Right cardiac atrium (tissue), 5 donors: ENCODE measurements around the gene LETMD1. TPM values are rescaled to one million over a fixed set of nuclear protein-coding genes. Genes with fewer than 3 reads are reported as not detected.

Source experiments
- ATAC-seq, 2 donors: fragments of 200-7000 bp; cut with Tn5 transposase; one replicate each; pipeline versions ENCODE4 v1.8.0 to v1.9.1; 2020; ENCODE audit warnings: moderate library complexity in 2 of 2, mild to moderate bottlenecking in 1 of 2
- DNase-seq, 3 donors: peaks; one replicate each; pipeline ENCODE4 v3.0.0-alpha.2; 2020
- H3K27ac ChIP-seq: one replicate; pipeline ENCODE4 v1.5.1; 2013; ENCODE audit warnings: mild to moderate bottlenecking, low read length, control low read depth, moderate library complexity
- H3K27me3 ChIP-seq: one replicate; pipeline ENCODE4 v1.6.1; 2013; ENCODE audit not compliant: control insufficient read depth, insufficient read depth
- H3K4me1 ChIP-seq: one replicate; pipeline ENCODE4 v1.6.1; 2013; ENCODE audit warnings: low read length; ENCODE audit not compliant: control insufficient read depth, insufficient read depth
- H3K4me3 ChIP-seq: one replicate; pipeline ENCODE4 v1.5.1; 2013; ENCODE audit warnings: low read length, control low read depth
- H3K9me3 ChIP-seq: one replicate; pipeline ENCODE4 v1.6.1; 2013; ENCODE audit warnings: low read length; ENCODE audit not compliant: control insufficient read depth
- WGBS: extraction: QIAGEN DNeasy Blood & Tissue Kit; methylation state at CpG from one replicate; pipeline ENCODE4 v1.1.7; 2013; 5-methylcytosine and 5-hydroxymethylcytosine counted together
- intact Hi-C, 4 donors: fragments of 100-400 bp; cut with DNase I; formaldehyde crosslinking; loops; one replicate each; pipeline versions ENCODE4 v1.11.0 to v1.14.0; 2022 to 2023
- polyA plus RNA-seq: library from polyadenylated mRNA; stranded (reverse); fragments of 200-250 nt; gene quantifications from one replicate; pipeline ENCODE4 v1.2.3, GENCODE V29; 2013
- total RNA-seq, 4 donors: library from RNA; stranded (reverse); fragmentation: NEBNext Ultra II Directional; extraction: Animal tissue kit (Norgen Biotek cat#: 25700); gene quantifications; one replicate each; pipeline ENCODE4 v1.2.1, GENCODE V29; 2021
- donor health status: healthy with polysubstance abuse.
- donor health status: DM: no; HTN: yes; CAD: no.
- donor health status: DM: no; HTN: no; CAD: no.
- donor health status: DM: no; HTN: yes; CAD: no; lungs with severe emphysema.
- donor health status: DM: yes; HTN: yes; CAD: no.

Gene LETMD1
- total and polyA plus RNA-seq, 5 donors, result 28.2 to 33.9 (median 31.8) TPM

DNA sequence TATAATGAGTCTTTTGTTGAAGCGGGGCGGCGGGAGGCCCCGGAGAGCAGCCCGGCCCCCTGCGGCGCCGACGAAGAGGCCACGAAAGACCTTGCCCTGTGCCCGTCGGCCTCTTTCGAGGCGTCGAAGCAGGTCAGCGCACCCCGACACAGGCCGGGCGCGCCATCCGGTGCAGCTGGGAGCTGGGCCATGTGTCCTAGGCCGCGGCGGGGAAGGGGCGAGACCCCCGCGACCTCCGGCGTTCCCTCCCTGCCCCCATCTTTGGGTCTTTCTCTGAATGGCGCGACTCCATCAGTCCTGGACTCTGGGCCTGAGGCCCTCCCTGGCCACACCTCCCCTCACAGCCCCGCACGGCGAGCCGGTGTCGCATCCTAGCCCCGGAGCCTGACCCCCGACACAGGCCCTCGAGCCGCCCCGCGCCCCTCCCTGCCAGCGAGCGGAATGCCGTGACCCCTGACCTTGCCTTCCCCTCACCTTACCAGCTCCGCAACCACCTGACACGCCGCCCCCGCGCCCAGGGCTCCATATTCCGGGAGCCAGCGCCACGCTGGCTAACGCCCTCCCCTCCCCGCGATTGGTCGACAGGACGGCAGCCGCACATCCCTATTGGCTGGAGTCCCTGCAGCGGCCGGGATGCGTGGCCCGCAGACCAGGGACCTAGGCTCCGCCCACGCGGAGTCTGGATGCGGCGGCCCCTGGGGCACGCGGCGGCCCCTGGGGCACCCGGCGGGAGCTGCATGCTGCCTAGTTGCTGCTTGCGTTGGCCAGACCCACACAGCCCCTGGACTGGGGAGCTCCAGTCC lies 22.1 kb upstream of the LETMD1 start, which contains the start of gene SLC11A2:
Gene SLC11A2, minus strand, starts transcription at position 549 of the 803 bp plus-strand sequence. CDS start 15,656 bp downstream, outside the sequence.
- peak; percentile 98 for ATAC-seq
- peaks cover 3% of the 10 kb centered on the region for H3K4me1 ChIP-seq
- H3K27me3 ChIP-seq, result no peaks in the 10 kb centered on the region
- peak; percentile 97 to 98 (median 98) for DNase-seq
- WGBS, result under 1% methylated on average over 74 of the region's 74 CpGs
- peak within 1 kb of the TSS; percentile 67 for H3K4me3 ChIP-seq
- H3K27ac ChIP-seq, result peak within 1 kb of the TSS; percentile 89
- intact Hi-C loops, result no loop called here
- no peaks in the 10 kb centered on the region for H3K9me3 ChIP-seq

DNA sequence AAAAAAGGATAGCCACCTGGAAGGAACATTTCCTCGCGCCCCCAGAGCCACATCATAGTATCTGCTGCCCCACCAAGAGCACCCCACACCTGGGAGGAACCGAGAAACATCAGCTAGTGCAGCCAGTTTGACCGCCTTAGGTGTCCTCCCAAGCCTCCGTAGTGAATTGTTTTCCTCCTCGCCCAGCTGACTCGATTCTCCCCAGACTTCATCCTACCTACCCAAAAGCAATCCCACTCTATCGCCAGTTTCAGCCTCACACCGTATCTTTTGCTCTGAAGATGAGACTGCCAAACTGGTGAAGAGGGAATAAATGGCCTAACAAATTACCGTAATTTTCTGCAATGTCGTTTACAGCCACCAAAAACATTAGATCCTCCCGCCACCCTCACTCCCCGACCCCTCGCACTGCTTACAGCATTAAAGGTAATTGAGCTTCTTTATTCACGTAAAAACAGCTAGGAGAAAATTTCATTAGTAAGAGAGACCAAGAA lies 20.7 kb upstream of the LETMD1 start:
- no peaks in the 10 kb centered on the region for H3K9me3 ChIP-seq
- ATAC-seq (no peak), DNase-seq (no peak)
- intact Hi-C loops, result no loop called here
- WGBS, result 90% methylated on average over 15 of the region's 15 CpGs
- H3K4me3 ChIP-seq, result no peak overlapping the region
- no peaks in the 10 kb centered on the region for H3K27me3 ChIP-seq
- H3K4me1 ChIP-seq, result no peaks in the 10 kb centered on the region
- H3K27ac ChIP-seq, result no peak overlapping the region

DNA sequence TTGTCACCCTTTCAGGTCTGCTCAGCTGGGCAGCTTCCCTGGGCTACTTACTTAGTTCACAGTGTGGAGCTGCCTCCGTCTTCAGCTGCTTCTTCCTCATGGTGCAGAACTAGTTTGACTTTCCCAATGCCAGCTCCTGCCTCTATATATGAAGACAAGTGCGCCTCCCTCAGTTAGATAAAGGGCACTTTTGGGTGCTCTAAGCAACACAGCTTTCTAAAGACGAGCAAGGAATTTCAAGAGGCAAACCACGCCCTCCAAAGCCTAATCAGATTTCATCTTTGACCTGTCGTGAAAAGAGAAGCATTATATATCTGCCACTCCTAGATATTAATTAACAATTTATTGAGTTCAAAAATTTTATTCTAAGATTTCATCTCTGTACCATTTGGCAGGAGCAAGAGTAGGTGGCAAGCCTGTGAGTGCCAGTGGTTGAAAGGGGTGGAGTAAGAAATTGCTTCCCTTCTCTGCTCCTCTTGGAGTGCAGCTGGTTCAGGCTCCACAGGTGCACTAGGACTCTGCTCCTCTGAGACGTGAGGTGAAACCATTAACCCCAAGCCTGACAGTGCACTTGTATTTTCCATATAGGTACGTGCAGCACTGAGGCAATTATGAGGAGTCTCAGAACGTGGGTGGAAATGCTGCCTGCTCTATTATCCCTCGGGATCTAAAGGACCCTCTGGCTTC lies 19.9 kb upstream of the LETMD1 start:
- intact Hi-C loops, result no loop called here
- H3K4me3 ChIP-seq, result no peak overlapping the region
- DNase-seq, result no peak
- H3K9me3 ChIP-seq, result no peaks in the 10 kb centered on the region
- WGBS, result 22% methylated on average over 9 of the region's 9 CpGs
- no peak overlapping the region for H3K27ac ChIP-seq
- no peak for ATAC-seq
- H3K4me1 ChIP-seq, result no peaks in the 10 kb centered on the region
- no peaks in the 10 kb centered on the region for H3K27me3 ChIP-seq

DNA sequence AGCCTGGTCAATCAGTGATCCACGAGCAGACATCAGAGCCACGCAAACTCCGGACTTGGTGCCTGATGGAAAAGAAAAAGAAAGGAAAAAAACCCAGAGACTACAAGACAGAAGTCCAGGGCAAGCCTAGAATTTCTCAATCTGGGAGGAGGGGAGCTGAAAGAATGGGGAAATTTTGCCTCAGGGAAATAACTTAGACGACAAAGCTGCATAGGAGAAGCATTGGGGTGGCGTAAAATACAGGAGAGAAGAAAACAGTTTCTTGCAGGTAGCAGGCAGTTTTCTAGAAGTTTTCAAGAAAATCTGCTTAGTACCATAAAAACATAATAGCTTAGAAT lies 19.3 kb upstream of the LETMD1 start:
- no peak overlapping the region for H3K4me3 ChIP-seq
- ATAC-seq (no peak), DNase-seq (no peak)
- no peaks in the 10 kb centered on the region for H3K4me1 ChIP-seq
- no peaks in the 10 kb centered on the region for H3K27me3 ChIP-seq
- 65% methylated on average over 5 of the region's 5 CpGs for WGBS
- no peaks in the 10 kb centered on the region for H3K9me3 ChIP-seq
- no peak overlapping the region for H3K27ac ChIP-seq
- intact Hi-C loops, result no loop called here

DNA sequence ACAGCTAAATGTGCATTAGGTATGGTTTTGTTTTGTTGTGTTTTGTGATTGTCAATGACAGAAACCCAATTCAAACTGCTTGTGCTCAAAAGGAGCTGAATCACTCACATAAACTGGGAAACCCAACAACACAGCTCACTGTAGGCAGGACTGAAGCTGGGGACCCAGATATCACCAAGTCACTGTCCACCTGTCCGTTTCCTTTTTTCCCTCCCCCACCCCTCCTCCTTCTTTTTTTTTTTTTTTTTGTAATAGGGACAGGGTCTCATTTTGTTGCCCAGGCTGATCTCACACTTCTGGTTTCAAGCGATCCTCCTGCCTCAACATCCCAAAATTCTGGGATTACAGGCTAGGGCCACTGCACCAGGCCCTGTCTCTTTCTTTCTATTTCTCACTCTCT lies 15.1 kb upstream of the LETMD1 start:
- H3K4me1 ChIP-seq, result no peaks in the 10 kb centered on the region
- no peak for ATAC-seq
- no peak overlapping the region for H3K4me3 ChIP-seq
- H3K27ac ChIP-seq, result no peak overlapping the region
- no peak for DNase-seq
- H3K27me3 ChIP-seq, result no peaks in the 10 kb centered on the region
- WGBS, result 72% methylated on average over 2 of the region's 2 CpGs
- intact Hi-C loops, result no loop called here
- H3K9me3 ChIP-seq, result no peaks in the 10 kb centered on the region

DNA sequence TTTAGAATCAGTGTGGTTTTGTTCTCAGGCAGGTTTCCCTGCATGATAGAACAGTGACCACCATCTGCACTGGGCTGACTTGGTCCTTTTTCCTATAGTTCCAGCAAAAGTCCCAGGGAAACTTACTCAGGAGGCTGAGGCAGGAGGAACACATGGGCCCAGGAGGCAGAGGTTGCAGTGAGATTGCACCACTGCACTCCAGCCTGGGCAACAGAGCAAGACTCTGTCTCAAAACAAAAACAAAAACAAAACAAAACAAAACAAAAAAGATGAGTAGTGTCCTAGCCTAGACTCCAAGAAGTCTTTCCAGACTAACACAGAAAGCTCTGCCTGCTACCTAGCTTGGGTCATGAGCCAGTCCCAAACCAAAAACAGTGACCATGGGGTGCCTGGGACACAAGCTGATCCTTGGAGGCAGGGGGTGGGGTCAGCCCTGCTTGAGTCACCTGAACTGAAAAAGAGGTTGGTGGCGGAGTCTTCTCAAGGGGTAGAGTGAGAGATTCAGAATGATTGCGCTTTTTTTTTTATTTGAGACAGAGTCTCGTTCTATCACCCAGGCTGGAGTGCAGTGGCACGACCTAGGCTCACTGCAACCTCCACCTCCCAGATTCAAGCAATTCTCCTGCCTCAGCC lies 14.6 kb upstream of the LETMD1 start:
- H3K27ac ChIP-seq, result no peak overlapping the region
- H3K4me1 ChIP-seq, result no peaks in the 10 kb centered on the region
- intact Hi-C loops, result no loop called here
- no peaks in the 10 kb centered on the region for H3K27me3 ChIP-seq
- no peak for DNase-seq
- no peak for ATAC-seq
- WGBS, result 91% methylated on average over 4 of the region's 4 CpGs
- H3K4me3 ChIP-seq, result no peak overlapping the region
- H3K9me3 ChIP-seq, result no peaks in the 10 kb centered on the region

DNA sequence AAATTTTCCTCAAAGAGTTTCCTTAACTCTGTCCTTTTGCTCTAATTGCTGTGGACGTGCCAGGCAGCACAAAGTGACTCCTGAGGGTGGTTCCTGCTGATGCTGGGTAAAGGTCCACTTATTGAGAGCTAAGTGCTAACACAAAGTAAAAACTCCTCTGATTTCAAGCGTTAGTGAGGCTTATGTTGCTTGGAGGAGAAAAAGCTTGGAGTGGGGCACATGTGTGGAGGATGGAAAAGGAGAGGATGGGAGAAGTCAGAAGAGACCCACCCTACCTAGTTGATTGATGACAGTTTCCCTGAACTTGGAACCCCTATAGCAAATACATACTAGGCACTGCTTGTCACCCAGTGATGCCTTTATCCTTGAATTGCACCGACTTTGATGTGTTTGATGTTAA lies 11.8 kb upstream of the LETMD1 start:
- intact Hi-C loops, result no loop called here
- Histone ChIP-seq H3K9me3 (no peaks in the 10 kb centered on the region), H3K27ac (no peak overlapping the region), H3K27me3 (no peaks in the 10 kb centered on the region), H3K4me3 (no peak overlapping the region), H3K4me1 (no peaks in the 10 kb centered on the region)
- no peak for DNase-seq
- WGBS, result 69% methylated on average over 3 of the region's 3 CpGs
- no peak for ATAC-seq

DNA sequence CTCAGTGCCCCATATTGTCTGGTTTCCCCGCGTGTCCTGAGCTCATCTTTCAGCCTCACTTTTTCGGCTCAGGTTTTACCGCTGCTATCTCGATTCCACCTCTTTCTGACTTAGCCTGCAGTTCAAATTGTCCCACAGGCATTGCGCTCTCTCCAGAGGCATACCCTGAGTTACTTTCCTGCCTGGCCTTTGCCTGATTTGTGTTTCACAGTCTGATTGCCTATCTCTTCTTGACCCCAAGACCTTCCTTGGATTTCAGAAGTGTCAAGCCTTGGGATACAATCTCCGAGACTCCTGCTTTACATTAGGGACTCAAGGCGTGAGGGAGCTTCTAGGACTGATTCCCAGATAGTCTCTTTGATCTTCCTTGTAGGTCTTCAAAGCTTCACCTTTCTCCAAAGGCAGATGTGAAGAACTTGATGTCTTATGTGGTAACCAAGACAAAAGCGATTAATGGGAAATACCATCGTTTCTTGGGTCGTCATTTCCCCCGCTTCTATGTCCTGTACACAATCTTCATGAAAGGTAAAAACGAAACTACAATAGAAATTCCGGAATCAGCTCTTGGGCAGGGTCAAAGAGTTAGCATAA lies 629 bp downstream of the LETMD1 start:
- H3K4me1 ChIP-seq, result no peaks in the 10 kb centered on the region
- H3K27me3 ChIP-seq, result no peaks in the 10 kb centered on the region
- peak overlapping the region; percentile 86 for H3K4me3 ChIP-seq
- no peaks in the 10 kb centered on the region for H3K9me3 ChIP-seq
- DNase-seq, result no peak
- ATAC-seq, result no peak
- WGBS, result 26% methylated on average over 14 of the region's 14 CpGs
- intact Hi-C loops, result no loop called here
- H3K27ac ChIP-seq, result peak overlapping the region; percentile 95

DNA sequence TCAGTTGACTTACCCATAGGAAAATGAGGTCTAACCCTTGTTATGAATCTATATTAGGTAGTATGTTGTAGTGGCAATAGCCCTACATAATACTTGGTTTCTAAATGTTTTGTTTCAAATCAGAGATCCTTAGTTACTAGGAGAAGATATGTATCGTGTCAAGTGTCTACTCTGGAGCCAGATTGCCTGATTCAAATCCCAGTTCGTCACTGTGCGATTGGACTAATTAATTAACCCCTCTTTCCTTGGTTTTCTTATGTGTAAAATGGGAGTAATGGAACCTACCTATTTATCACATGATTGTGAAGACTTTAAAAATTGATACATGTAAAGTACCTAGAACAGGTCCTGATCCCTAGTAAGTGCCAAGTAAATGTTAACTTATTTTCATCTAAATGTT lies 1.4 kb downstream of the LETMD1 start:
- DNase-seq (no peak), ATAC-seq (no peak)
- 63% methylated on average over 3 of the region's 3 CpGs for WGBS
- Histone ChIP-seq H3K27ac (no peak overlapping the region), H3K4me1 (no peaks in the 10 kb centered on the region), H3K27me3 (no peaks in the 10 kb centered on the region), H3K9me3 (no peaks in the 10 kb centered on the region), H3K4me3 (peak overlapping the region; percentile 86)
- intact Hi-C loops, result no loop called here

DNA sequence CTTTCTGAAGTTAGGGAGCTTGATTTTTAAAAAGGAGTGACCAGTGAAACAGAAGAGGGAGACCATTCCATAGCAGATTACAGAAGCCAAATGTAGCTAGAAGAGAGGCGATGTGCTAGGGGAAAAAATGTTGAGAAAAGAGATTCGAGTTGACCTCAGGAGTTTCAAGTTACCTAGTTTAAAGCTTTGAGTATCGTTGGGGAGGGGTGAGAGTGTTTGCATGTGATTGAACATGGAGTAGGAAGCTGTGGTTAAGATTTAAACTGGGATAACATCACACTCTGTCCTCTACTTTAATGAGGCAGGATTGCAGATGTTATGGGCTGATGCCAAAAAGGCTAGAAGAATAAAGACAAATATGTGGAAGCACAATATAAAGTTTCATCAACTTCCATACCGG lies 3.7 kb downstream of the LETMD1 start:
- 78% methylated on average over 4 of the region's 4 CpGs for WGBS
- intact Hi-C loops, result no loop called here
- Histone ChIP-seq H3K27me3 (no peaks in the 10 kb centered on the region), H3K9me3 (no peaks in the 10 kb centered on the region), H3K4me3 (no peak overlapping the region), H3K4me1 (no peaks in the 10 kb centered on the region), H3K27ac (no peak overlapping the region)
- DNase-seq (no peak), ATAC-seq (no peak)

DNA sequence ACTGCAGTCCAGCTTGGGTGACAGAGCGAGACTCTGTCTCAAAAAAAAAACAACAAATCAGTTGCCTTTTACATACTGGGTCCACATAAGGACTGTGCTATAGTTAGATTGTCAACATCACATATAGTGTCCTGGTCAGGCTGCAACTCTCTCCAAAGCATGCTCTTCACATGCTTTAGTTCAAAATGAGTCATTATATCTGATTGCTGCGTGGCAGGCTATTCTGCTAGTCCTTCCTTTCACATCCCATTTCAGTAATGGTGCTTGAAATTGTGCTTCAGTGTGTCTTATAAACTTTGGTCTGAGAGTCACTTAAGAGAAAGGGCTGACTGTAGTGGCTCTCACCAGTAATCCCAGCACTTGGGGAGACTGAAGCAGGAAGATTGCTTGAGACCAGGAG lies 6.9 kb downstream of the LETMD1 start:
- ATAC-seq (no peak), DNase-seq (no peak)
- no peak overlapping the region for H3K4me3 ChIP-seq
- H3K4me1 ChIP-seq, result no peaks in the 10 kb centered on the region
- H3K27ac ChIP-seq, result no peak overlapping the region
- 90% methylated on average over 2 of the region's 2 CpGs for WGBS
- H3K27me3 ChIP-seq, result no peaks in the 10 kb centered on the region
- no peaks in the 10 kb centered on the region for H3K9me3 ChIP-seq
- intact Hi-C loops, result no loop called here
